GM19372 (cell line): ENCODE data around the gene EVA1A.

ENCODE experiments used
- ATAC-seq: cut with Tn5 transposase; IDR thresholded peaks from one replicate; pipeline ENCODE4 v1.9.1; 2021; ENCODE audit warnings: mild to moderate bottlenecking, low read depth, moderate library complexity; ENCODE audit not compliant: unreplicated experiment

The EVA1A gene

DNA sequence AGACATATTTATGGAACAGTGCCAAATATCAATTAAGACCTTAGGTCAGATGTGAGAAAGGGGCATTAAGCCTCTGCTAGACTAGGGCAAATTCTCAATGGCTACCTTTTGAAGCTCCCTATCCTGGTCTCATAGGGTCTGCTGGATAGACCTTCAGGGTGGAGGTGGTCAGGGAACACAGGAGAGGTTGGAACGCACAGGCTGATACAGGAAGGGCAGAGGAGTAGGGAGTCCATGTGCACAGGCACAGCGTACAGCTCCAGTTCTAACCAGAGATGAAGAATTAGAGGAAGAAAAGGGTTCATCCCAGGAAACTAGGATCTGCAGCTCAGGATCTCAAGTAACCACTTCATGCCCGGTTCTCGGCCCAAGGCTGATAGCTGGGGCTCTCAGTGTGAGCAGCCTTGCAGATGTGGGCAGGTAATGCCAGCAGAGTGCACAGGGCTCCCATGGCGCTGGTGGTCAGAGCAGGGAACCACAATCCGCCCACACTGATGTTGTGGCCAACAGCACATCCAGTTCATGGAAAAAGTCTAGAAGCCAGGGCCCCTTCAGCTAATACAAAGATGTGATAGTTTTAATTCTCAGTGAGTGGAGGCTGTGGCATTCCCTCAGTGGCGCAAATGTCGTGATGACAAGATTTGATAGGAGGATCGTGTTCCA, 3.4 kb upstream of the EVA1A start:
- ATAC-seq: no peak

DNA sequence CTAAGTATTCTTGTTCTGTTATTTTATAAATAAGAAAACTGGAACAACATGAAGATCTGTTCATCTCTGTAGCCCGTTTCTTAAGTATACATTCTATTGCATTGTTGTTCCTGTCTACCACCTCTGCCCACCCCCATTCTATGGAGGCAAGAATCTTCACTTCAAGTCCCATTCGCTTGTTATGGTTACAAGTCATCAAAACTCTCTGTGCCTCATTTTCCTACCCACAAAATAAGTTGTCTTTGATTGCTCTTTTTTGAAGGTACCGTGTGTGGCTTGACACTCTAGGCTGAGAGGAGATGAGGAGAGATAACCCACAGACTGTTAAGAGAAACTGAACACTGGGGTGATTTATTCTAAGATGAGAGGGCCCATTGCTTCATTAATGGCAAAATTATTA, 2.9 kb upstream of the EVA1A start:
- ATAC-seq: no peak

DNA sequence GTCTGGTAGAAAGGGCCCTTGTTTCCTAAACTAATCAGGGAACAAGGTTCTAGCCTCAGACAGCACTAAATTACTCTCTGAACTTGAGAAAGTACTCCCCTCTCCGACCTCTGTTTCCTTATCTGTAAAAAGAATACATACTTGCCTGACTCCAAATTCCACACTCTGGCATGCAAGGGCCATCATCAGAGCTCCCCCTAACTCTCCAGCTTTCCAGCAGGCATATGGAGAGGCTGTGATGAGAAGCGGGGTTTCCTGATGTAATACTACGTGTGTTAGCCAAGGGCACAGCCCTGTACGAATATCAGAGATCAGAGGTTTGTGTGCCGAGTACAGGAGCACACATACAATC, 1.8 kb upstream of the EVA1A start:
- ATAC-seq: no peak

DNA sequence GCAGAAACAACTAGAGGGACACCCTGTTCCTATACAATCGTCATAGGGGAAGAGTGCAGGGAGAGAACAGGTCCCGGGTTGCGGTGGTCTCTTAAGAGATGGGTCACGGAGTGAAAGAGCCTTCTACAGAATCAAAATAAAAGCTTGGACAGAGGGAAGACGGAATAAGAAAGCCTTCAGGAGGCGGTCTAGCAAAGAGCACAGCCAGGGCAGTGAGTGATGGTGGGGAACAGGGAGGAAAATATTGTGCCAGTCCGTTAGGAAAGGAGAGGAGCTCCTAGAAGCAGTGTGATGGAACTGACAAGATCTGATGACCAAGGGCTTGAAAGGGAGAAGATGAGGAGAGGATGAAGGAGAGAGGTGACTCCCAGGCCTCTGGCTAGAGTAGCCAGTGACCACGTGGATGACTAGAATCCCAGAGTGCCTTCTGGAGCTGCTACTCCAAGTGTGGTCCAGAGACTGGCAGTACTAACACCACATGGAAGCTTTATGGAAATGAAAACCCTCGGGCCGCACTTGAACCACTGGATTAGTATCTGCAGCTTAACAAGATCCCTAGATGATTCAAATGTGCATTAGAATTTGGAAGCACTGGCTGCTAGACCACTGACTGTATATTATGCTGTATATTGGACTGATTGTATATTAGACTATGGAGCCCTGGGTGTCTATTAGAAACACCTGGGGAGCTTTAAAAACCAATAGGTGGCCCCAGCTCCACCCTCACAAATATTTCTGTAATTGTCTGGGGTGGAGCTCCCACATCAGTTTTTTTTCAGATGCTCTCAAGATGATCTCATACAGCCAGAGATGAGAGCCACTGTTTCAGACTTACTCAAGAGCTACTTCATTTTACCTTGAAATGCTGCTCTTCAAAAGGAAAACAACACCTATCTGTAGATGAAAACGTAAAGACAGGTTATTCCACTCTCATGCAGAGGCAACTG, 1.1 kb upstream of the EVA1A start:
- ATAC-seq: no peak

DNA sequence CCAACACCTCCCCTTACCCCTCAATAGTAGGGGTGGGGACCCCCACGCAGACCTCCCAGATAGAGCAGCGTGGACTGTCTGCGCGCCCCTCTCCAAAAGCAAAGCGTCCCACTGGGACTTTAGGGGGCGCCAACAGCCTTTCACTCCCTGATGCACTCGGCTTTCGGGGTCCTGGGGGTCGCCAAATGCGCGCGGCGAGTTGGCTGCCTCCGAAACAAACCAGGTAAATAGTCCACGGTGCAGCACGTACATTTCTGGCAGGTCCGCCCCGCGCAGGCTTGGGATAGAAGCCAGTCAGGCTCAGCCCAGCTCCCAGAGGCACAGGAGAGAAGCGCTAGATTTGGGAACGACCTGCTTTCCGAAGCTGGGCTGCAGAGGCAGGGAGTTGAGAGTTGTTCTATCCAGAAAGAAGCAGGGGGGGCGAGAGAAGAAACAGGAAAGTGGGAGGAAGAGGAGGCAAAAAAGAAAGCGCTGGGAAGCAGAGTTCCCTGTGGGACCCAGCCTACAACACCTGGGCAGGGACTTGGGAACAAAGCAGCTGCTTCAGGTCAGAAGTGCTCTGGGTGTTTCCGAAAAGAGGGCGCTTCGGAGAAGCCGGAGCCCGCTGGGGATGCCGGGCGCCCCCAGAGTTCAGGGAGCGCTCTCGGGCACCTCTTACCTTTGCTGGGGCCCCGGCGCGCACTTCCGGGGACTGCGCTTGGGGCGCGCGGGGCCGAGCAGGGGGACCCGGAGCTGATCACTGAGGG, 544 bp downstream of the EVA1A start:
- ATAC-seq: peak; percentile 60

DNA sequence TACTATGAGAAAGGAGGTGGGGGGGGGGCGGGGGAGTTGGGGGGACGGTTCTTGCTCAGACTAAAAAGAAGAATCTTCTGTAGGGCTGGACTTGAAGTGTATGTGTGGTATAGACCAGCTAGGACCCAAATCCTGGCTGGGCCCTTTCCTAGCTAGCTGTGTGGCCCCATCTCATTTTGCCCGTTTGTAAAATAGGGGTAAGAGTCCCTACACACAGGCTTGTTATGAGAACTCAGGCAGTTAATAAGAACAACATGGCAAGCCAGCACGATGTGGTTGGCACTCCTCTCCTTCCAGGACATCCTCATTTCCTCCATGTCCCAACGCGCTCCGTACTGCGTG, 1.1 kb downstream of the EVA1A start:
- no peak for ATAC-seq

DNA sequence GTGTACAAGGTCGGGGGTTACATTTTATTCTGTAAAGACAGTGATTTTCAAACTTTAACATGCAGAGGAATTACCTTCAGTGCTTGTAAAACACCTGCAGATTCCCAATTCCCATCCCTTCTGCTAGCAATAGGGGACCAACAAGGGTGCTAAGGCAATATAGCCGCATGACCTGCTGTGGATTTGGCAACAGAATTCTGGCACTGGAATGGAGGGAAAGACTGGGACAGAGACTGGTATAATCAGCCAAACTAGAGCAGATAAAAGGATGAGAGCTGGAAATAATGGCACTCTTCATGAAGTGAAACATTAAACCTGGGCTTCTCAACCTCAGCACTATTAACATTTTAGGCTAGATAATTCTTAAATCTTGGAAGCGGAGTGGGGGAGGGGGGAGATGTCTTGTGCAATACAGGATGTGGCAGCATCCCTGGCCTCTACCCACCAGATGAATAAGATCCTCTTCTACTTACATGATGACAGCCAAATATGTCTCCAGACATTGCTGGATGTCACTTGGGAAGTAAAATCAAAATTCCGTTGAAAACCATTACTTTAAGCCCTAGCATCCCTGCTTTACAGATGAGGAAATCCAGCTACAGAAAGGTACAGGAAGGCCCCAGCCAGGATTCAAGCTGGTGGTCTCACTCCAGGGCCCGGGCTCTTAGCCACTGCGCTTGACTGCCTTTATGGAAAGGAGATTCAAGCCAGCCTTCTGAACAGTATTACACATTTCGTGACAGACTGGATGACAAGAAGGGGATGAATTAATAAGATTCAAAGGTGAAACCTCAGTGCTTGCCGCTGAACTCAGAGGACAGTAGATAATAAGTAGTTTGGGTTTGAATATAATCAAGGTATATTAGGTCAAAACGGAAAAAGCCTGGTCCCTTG, 1.7 kb downstream of the EVA1A start:
- ATAC-seq: no peak

DNA sequence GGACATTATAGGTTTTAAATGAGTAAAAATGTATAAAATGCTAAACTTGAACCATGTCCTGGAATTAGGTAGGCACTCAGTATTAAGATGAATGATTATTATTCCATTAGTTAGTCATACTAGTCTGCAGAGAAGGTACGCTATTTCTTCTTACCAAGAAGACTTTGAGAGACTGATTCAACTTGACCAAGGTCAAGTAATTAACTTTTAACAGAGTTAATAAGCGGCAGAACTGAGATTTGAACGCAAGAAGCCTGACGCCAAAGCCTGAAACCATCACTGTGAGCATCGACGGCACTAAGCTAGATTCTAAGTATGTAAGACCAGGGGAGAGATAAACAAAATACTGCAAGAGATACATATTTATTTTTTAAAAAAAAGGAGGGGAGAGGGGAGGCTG, 2.6 kb downstream of the EVA1A start:
- no peak for ATAC-seq

DNA sequence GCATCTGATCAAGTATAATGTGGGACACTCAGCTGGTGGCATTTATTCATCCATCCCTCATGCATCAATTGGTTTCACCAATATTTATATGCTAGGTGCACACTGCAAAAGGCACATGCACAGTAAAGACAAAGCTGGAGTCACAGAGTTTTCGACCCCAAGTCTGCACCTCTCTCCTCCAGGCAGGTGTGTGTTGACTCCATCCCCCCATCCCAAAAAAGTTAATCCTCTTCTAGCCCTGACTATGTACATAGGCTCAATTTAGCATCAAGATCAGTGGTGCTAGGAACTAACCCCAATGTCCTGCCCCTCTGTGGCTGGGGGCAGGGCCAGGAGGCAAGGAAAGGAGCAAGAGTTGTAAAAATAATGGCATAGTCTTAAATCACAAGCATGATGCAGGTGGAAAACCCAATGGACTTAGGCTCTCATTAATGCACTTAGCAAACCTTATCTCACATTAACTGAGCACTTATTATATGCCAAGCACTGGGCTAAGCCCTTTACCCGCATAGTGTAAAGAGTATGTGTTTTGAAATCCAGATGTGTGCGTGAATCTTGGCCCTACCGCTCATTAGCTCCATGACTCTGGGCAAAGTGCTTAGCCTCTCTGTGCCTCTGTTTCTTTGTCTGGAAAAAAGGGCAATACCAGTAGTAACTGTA, 3.1 kb downstream of the EVA1A start:
- no peak for ATAC-seq

DNA sequence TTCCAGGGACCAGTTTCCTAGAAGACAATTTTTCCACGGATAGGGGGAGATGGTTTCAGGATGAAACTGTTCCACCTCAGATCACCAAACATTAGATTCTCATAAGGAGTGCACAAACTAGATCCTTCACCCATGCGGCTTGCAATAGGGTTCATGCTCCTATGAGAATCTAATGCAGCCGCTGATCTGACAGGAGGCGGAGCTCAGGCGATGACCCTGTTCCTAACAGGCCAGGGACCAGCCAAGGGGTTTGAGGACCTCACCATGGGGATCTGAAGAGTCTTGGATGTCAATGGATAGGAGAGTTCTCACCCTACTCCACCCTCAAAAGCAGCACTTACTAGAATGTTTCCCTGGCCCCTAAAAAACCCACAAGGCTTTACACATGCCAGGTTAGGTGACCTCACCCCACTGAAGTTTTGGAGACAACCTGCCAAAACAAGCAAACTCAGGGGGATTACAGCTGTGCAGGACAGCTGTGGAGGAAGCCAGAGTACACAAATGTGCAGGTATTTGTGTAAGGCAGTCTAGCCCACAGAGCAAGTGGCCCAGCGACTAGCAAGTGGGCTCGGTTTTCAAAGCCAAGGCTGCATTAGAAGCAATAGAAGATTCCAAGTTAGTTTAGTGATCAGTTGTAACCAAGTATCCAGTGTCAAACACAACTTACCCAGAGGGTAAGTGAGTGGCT, 3.9 kb downstream of the EVA1A start:
- no peak for ATAC-seq

DNA sequence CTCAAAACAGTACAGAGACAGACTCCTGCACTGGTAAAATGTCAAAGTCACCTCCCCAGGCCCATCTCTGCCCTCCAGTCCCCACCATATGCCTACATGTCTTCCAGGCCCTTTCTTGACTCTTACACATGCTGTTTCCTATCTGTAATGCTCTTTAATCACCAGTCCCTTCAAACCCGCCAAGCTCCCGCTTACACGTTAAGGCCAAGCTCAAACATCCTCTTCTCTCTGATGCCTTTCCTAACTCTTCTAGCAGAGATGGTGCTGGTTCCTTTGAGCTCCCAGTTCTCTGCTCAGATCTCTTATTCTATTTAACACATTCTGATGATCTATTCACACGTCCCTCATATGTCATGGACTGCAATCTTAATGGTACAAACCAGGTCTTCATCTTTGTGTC, 5.0 kb downstream of the EVA1A start:
- no peak for ATAC-seq

DNA sequence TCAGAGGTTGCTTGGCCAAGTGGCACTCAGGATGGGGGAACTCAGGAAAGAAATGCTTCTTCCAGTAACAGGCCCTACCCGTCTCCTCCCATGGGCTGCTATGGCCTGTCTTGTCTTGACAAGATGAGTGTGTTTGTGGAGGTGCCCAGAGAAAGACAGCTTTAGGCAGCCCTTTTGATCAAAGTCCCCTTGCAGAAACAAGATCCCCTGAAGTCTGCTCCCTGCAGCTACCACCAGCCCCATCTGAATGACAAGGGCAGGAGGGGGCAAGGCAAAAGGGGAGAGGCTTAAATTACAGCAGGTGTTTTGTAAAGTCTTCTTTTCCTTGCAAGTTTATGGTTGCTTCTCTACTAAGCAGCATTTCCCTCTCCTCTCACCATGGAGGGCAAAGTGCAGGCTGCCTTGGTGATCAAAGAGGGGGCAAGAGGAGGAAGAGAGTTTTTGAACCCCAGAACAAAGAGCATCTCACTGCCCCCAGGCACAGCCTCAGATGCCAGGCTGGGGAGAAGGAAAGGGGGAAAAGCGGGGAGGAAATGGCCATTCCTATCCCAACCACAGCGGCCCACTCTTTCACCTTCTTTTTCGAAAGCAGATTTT, 6.7 kb downstream of the EVA1A start:
- ATAC-seq: no peak

DNA sequence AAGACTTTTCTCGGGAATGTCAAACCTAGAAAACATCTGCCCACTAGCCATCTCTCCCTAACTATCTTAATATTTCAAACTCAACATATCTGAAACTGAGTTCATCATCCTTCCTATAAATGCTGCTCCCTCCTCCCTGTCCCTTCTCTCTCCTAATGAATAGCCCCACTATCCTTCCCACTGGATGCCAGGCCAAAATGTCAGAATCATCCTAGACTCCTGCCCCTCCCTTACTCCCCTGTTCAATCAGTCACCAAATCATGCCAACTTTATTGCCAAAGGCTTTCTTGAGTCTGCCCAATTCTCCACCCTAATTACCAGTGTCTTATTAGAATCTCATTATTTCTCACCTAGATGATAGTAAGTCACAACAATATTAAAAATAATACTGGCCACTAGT, 8.5 kb downstream of the EVA1A start:
- ATAC-seq: no peak

DNA sequence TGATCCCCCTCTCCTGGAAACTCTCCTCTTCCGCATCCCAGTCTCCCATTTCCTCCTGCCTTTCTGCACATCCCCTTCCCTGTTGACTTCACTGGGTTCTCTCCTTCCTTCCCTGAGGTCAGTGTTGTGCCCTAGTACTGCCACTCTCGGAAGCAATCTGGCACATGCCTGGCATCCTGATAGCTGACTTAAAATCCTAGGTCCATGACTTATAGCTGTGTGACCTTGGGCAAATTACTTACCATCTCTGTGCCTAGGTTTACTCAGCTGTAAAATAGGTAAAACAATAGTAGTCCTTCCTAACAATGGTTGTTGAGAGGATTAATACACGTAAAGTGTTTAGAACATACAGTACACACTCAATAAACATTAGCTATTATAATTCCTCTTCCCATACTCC, 9.3 kb downstream of the EVA1A start:
- ATAC-seq: no peak

DNA sequence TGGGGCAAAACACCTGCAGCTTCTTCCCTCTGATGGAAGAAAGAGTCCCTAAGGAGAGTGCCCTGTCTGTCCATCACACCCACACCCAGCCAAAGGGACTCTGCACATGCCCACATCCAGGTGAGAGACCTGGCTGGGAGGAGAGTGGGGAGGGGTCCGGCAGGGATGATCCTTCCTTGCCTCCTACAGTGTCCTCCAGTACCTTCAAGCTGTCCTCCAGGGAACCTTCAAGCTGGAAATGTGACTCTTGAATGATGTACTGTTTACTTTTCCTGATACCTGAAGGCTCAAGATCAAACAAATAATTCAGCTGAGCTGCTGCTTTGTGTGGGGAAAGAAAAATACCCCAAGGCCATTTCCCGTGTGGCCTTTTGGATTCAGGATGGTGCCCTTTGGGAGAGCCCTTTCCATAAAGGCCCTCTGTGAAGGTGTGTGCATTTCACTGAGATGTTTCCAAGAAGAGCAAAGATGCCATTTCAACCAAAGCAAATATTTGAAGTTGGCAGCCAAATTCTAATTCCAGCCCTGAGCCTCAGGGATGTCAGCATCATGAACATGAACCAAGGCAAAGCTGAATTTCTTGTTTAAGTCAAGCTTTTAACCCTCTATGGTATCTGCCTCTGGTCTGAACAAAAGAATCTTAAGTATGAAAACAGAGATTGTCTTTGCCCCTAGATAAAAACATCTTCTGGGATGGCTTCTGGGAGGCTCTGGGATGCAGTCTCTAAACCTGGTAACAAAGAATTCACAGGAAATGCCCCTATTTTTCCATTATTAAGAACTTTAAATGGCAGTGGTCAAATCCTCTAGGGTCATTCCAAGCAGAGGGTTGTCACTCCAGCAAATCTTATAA, 11.1 kb downstream of the EVA1A start:
- no peak for ATAC-seq

DNA sequence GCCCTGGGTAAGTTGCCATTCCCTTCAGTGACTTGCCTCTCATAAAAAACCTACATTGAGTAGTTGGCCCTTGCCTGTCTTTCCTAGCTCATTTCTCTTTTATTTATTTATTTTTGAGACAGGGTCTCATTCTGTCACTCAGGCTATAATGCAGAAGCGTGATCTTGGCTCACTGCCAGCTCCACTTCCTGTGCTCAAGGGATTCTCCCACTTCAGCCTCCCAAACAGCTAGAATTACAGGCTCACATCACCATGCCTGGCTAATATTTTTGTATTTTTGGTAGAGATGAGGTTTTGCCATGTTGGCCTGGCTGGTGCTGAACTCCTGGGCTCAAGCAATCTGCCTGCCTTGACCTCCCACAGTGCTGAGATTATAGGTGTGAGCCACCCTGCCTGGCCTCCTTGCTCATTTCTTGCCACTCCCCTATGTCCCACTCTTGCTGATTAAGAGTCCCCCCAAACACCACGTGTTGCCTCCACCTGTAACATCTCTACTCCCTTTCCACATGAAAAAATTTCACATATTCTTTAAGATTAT, 12.6 kb downstream of the EVA1A start:
- ATAC-seq: no peak

DNA sequence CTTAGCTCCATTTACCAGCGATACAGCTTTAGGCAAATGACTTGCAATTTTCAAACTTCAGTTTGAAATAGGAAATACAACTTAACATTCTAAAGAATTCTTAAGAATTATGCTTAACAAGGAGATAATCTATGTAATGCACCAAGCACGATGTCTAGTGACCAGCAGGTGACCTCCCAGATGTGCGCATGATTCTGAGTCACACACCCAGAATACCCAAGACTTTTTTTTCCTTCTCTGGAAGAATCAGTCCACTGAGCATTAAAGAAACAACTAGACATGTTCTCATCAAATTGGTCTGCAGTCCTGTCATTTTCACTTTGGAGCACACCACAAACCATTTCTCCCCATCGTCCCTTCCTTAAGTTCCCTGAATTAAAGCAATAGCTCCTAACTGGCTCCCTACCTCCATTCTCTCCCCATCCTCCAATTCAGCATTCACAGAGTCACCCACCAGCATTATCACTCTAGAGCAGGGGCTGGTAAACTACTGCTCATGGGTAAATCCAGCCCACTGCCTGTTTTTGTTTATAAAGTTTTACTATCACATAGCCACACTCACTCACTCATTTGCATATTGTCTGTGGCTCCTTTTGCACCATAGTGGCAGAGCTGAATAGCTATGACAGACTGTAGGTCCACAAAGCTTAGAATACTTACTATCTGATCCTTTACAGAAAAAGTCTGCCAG, 13.2 kb downstream of the EVA1A start:
- no peak for ATAC-seq
